HepG2 (cell line): ENCODE results near the gene SYNC. TPM values are rescaled to one million over a fixed set of nuclear protein-coding genes. Genes with fewer than 3 reads are reported as not detected.
A peak's percentile ranks its signal among the peaks of the same experiment; 100 is the strongest.

ENCODE experiments used
- ATAC-seq: fragments of 200-7000 bp; cut with Tn5 transposase; 3 replicates; pipeline ENCODE4 v1.9.1; 2020; ENCODE audit warnings: mild to moderate bottlenecking, moderate library complexity
- BruUV-seq: library from RNA; stranded (reverse); fragments of 400-500 nt; replicated peaks from 2 replicates; lab custom pipeline; 2021; lab: Mats Ljungman, UMichigan
- CTCF ChIA-PET: fragments of 300-600 bp; formaldehyde crosslinking; extraction: SDS; loops from one replicate; lab custom pipeline; 2021; ENCODE audit warnings: low total read pairs, inconsistent platforms, low intra/inter-chr PET ratio; lab: Yijun Ruan, JAX
- POLR2A ChIA-PET: fragments of 350-600 bp; sonication (Branson Sonifier 250); formaldehyde crosslinking; loops from one replicate; lab custom pipeline; 2020; ENCODE audit warnings: antibody characterized with exemption, inconsistent platforms; lab: Yijun Ruan, JAX
- DNase-seq: peaks from one replicate; pipeline ENCODE4 v3.0.0-alpha.2; 2015; ENCODE audit warnings: low spot score
- FAIRE-seq: peaks from 3 replicates; lab custom pipeline; 2011; peaks lifted over from hg19 to GRCh38; lab: Jason Lieb, UNC
- H2AFZ ChIP-seq: one replicate; pipeline ENCODE4 v1.6.1; 2011; ENCODE audit warnings: low read length, inconsistent platforms
- H3K27ac ChIP-seq: fragments of 300-600 bp; 3 replicates; pipeline ENCODE4 v1.8.0; 2011; ENCODE audit warnings: mixed run types, mild to moderate bottlenecking, mixed read lengths, low read length, inconsistent platforms; ENCODE audit not compliant: insufficient read depth; ENCODE audit errors: extremely low read length
- H3K27me3 ChIP-seq, 2 experiments: fragments of 200-600 bp in 1 of 2; 2 replicates in 1 of 2; 3 replicates in 1 of 2; pipeline versions ENCODE4 v1.6.0 to v1.8.0; 2011; ENCODE audit warnings: low read length in 2 of 2, mild to moderate bottlenecking in 2 of 2, moderate library complexity in 2 of 2, inconsistent platforms in 1 of 2; ENCODE audit not compliant: insufficient read depth in 2 of 2, control insufficient read depth in 1 of 2
- H3K36me3 ChIP-seq, 2 experiments: fragments of 200-600 bp in 1 of 2; replicated peaks in 1 of 2; 2 replicates in 1 of 2; 3 replicates in 1 of 2; pipeline versions ENCODE4 v1.5.1 to v1.8.0; 2011; ENCODE audit warnings: low read length in 2 of 2, inconsistent platforms in 1 of 2; ENCODE audit not compliant: insufficient read depth in 2 of 2, control insufficient read depth in 1 of 2
- H3K4me1 ChIP-seq: 2 replicates; pipeline ENCODE4 v1.5.1; 2012; ENCODE audit warnings: low read length, inconsistent platforms; ENCODE audit not compliant: insufficient read depth
- H3K4me2 ChIP-seq: 2 replicates; pipeline ENCODE4 v1.6.0; 2011; ENCODE audit warnings: low read depth, low read length, inconsistent platforms
- H3K4me3 ChIP-seq, 3 experiments: fragments of 200-600 bp in 1 of 3; sonication (generic), shearing (Covaris generic) in 1 of 3; replicated peaks in 1 of 3; 2 replicates each; pipeline ENCODE4 v1.5.1; 2011 to 2016; ENCODE audit warnings: low read length in 3 of 3, inconsistent platforms in 2 of 3, low read depth in 2 of 3, mild to moderate bottlenecking in 2 of 3, control low read depth in 1 of 3, mixed read lengths in 1 of 3; ENCODE audit not compliant: insufficient read depth in 1 of 3
- H3K79me2 ChIP-seq: one replicate; pipeline ENCODE4 v1.6.1; 2011; ENCODE audit warnings: low read length, inconsistent platforms; ENCODE audit not compliant: insufficient read depth
- H3K9ac ChIP-seq: 2 replicates; pipeline ENCODE4 v1.6.0; 2011; ENCODE audit warnings: mild to moderate bottlenecking, low read depth, low read length, inconsistent platforms; ENCODE audit not compliant: insufficient read depth
- H3K9me3 ChIP-seq: 2 replicates; pipeline ENCODE4 v1.5.1; 2012; ENCODE audit warnings: mild to moderate bottlenecking, low read length
- H4K20me1 ChIP-seq: 2 replicates; pipeline ENCODE4 v1.6.0; 2011; ENCODE audit warnings: inconsistent platforms, mild to moderate bottlenecking, low read length, moderate library complexity; ENCODE audit not compliant: insufficient read depth
- ATF7-NPFF ChIP-seq: sonication (generic); formaldehyde crosslinking; IDR thresholded peaks from 2 replicates; pipeline ENCODE4 v1.8.1; 2023; ENCODE audit warnings: mild to moderate bottlenecking, low read depth, missing genetic modification reagents, moderate library complexity
- HOXA5 ChIP-seq: sonication (generic); formaldehyde crosslinking; IDR thresholded peaks from 2 replicates; pipeline ENCODE4 v1.4.0; 2020; ENCODE audit warnings: missing genetic modification reagents
- RBM22 ChIP-seq: fragments of 200-400 bp; formaldehyde crosslinking; optimal IDR thresholded peaks from 2 replicates; pipeline ENCODE3; 2017; ENCODE audit warnings: mild to moderate bottlenecking, low read length, moderate library complexity
- ZNF251 ChIP-seq: sonication (generic); formaldehyde crosslinking; IDR thresholded peaks from 2 replicates; pipeline ENCODE4 v1.9.0; 2021; ENCODE audit warnings: mild to moderate bottlenecking, missing genetic modification reagents
- ZNF776 ChIP-seq: sonication (generic); formaldehyde crosslinking; IDR thresholded peaks from 2 replicates; pipeline ENCODE4 v1.4.0; 2020; ENCODE audit warnings: mild to moderate bottlenecking, missing genetic modification reagents
- WGBS: methylation state at CpG from one replicate; pipeline ENCODE4 v1.1.6; 2017; ENCODE audit warnings: low lambda C conversion rate; 5-methylcytosine and 5-hydroxymethylcytosine counted together
- in situ Hi-C: cut with HindIII; loops from 2 replicates; pipeline ENCODE4 v1.10.0; 2017; ENCODE audit warnings: low pct_unique_long_range_greater_than_20kb; ENCODE audit not compliant: extremely low pct_ligation_motif_present
- intact Hi-C: fragments of 100-400 bp; cut with micrococcal nuclease; formaldehyde crosslinking; loops from one replicate; pipeline ENCODE4 v1.10.0; 2022; ENCODE audit not compliant: unreplicated experiment
- polyA plus RNA-seq, 8 experiments: library from polyadenylated mRNA; depleted of rRNA in 3 of 8; stranded (reverse) in 7 of 8; unstranded in 1 of 8; fragments of >200 nt; fragmentation: Illumina TruSeq in 4 of 8; extraction: Trizol in 4 of 8; gene quantifications; 2 replicates each; pipeline versions ENCODE4 v1.2.1 to v1.2.3, GENCODE V29; 2011 to 2016; ENCODE audit warnings: low read depth in 4 of 8, missing spikeins in 1 of 8, mixed read lengths in 1 of 8; ENCODE audit not compliant: insufficient read depth in 1 of 8
- total RNA-seq, 5 experiments: library from RNA; depleted of rRNA; stranded (reverse); fragments of >200 nt; fragmentation: Illumina TruSeq; extraction: Trizol; gene quantifications; 2 replicates each; pipeline ENCODE4 v1.2.3, GENCODE V29; 2016; ENCODE audit warnings: low read depth in 1 of 5

SYNC gene
- total and polyA plus RNA-seq, 2 of the 13 experiments (the other 11 are each of a cell fraction or from before 2014, with no cell fraction given) = 2.4 to 5.4 TPM

GRCh38 chr1:32685498-32685897, 17.1 kb downstream of the SYNC start:
- POLR2A ChIA-PET = interaction anchor here (1.9 kb wide), 1 partner anchor 9 kb away, joined by 9 read pairs; no protein-coding TSS in a partner anchor
- in situ Hi-C loops = no loop called here
- no peak for FAIRE-seq

GRCh38 chr1:32684167-32684811, 18.3 kb downstream of the SYNC start:
- Histone ChIP-seq H3K79me2 (no peaks in the 10 kb centered on the region), H3K4me3 (no peak overlapping the region), H3K27me3 (no peaks in the 10 kb centered on the region), H3K9ac (no peak overlapping the region), H3K9me3 (no peaks in the 10 kb centered on the region), H4K20me1 (no peaks in the 10 kb centered on the region; the same call in 1 of the 2 replicates), H3K36me3 (peaks cover 3 to 51% of the 10 kb centered on the region in 2 experiments), H2AFZ (no peak overlapping the region), H3K27ac (no peak overlapping the region)
- intact Hi-C loops = no loop called here
- in situ Hi-C loops = no loop called here
- 97% methylated on average over 2 of the region's 2 CpGs for WGBS
- POLR2A ChIA-PET = interaction anchor here (2.2 kb wide), 1 partner anchor 11 kb away, joined by 8 read pairs; no protein-coding TSS in a partner anchor
- DNase-seq (no peak), FAIRE-seq (no peak)
- CTCF ChIA-PET = no interaction called here
- TF ChIP-seq ZNF776 (CRISPR knock-in tag) = no peak
- peak; percentile 22 for TF ChIP-seq RBM22
- TF ChIP-seq, all 625 proteins: peak for 1
- H3K4me2 ChIP-seq = no peak overlapping the region
- no peaks in the 10 kb centered on the region for H3K4me1 ChIP-seq
- ATAC-seq = no peak
- no TSS peak for BruUV-seq

More at GRCh38 chr1:32685498-32685897, 17.1 kb downstream of the SYNC start:
- Histone ChIP-seq H3K27ac (no peak overlapping the region), H3K4me3 (no peak overlapping the region), H3K9ac (no peak overlapping the region), H3K4me1 (no peaks in the 10 kb centered on the region), H3K79me2 (no peaks in the 10 kb centered on the region), H3K9me3 (no peaks in the 10 kb centered on the region), H3K27me3 (no peaks in the 10 kb centered on the region), H3K36me3 (peaks cover 3 to 44% of the 10 kb centered on the region in 2 experiments), H4K20me1 (no peaks in the 10 kb centered on the region; the same call in 1 of the 2 replicates), H3K4me2 (no peak overlapping the region), H2AFZ (no peak overlapping the region)
- CTCF ChIA-PET = no interaction called here
- no TSS peak for BruUV-seq
- WGBS = 75% methylated on average over 2 of the region's 2 CpGs
- peak; percentile 44 for ATAC-seq
- TF ChIP-seq HOXA5 = no peak
- TF ChIP-seq ZNF251 = 0 out of 2 replicates have a peak, but pooled peaks have one; percentile 40
- no peak for TF ChIP-seq ATF7-NPFF (CRISPR knock-in tag)
- no peak for DNase-seq
- intact Hi-C loops = no loop called here
